GM23338 (cell line): ENCODE data around the gene TST. TPM values are rescaled to one million over a fixed set of nuclear protein-coding genes. Genes with fewer than 3 reads are reported as not detected.

Experiments
- ATAC-seq: fragments of 200-7000 bp; cut with Tn5 transposase; 3 replicates; pipeline ENCODE4 v1.9.1; 2020
- DNase-seq: peaks from one replicate; pipeline ENCODE4 v3.0.0-alpha.2; 2015; ENCODE audit warnings: low spot score
- H2AFZ ChIP-seq: fragments of 200-600 bp; sonication (generic); 2 replicates; pipeline ENCODE4 v1.8.0; 2016; ENCODE audit warnings: antibody characterized with exemption, mild to moderate bottlenecking, moderate library complexity
- H3F3A ChIP-seq: fragments of 200-600 bp; sonication (generic); replicated peaks from 2 replicates; pipeline ENCODE4 v1.8.0; 2017; ENCODE audit warnings: antibody characterized with exemption, mixed run types, low read depth
- H3K27ac ChIP-seq: fragments of 200-600 bp; sonication (generic); 2 replicates; pipeline ENCODE4 v1.6.1; 2016; ENCODE audit warnings: low read depth
- H3K27me3 ChIP-seq: fragments of 200-600 bp; sonication (generic); 2 replicates; pipeline ENCODE4 v1.8.0; 2016; ENCODE audit warnings: mild to moderate bottlenecking, mixed run types, moderate library complexity; ENCODE audit not compliant: insufficient read depth
- H3K36me3 ChIP-seq: fragments of 200-600 bp; sonication (generic); 2 replicates; pipeline ENCODE4 v1.8.0; 2016; ENCODE audit warnings: mild to moderate bottlenecking; ENCODE audit not compliant: insufficient read depth
- H3K4me1 ChIP-seq: fragments of 200-600 bp; sonication (generic); 2 replicates; pipeline ENCODE4 v1.8.0; 2016; ENCODE audit warnings: mild to moderate bottlenecking, moderate library complexity; ENCODE audit not compliant: insufficient read depth
- H3K4me2 ChIP-seq: fragments of 200-600 bp; sonication (generic); 2 replicates; pipeline ENCODE4 v1.7.1; 2017; ENCODE audit warnings: mixed run types
- H3K4me3 ChIP-seq: fragments of 200-600 bp; sonication (generic); 2 replicates; pipeline ENCODE4 v1.6.1; 2016; ENCODE audit warnings: mixed run types
- H3K79me2 ChIP-seq: fragments of 200-600 bp; sonication (generic); replicated peaks from 2 replicates; pipeline ENCODE4 v1.8.0; 2017; ENCODE audit warnings: mild to moderate bottlenecking; ENCODE audit not compliant: insufficient read depth
- H3K9me2 ChIP-seq: fragments of 200-600 bp; sonication (generic); 2 replicates; pipeline ENCODE4 v1.8.0; 2017; ENCODE audit not compliant: insufficient read depth
- H4K20me1 ChIP-seq: fragments of 200-600 bp; sonication (generic); replicated peaks from 2 replicates; pipeline ENCODE4 v1.8.0; 2017; ENCODE audit warnings: mild to moderate bottlenecking; ENCODE audit not compliant: insufficient read depth
- H3K27ac Mint-ChIP-seq: 2 replicates; pipeline ENCODE4 v1.8.0; 2020; ENCODE audit warnings: inconsistent platforms, mild to moderate bottlenecking, moderate library complexity, mixed read lengths
- H3K27me3 Mint-ChIP-seq: 3 replicates; pipeline ENCODE4 v1.8.0; 2022; ENCODE audit warnings: low read depth, mild to moderate bottlenecking, moderate library complexity, mixed read lengths, inconsistent platforms; ENCODE audit not compliant: insufficient read depth, poor library complexity
- H3K36me3 Mint-ChIP-seq: 3 replicates; pipeline ENCODE4 v1.8.0; 2021; ENCODE audit warnings: low read depth, mild to moderate bottlenecking, inconsistent platforms, moderate library complexity, mixed read lengths
- H3K4me1 Mint-ChIP-seq: 3 replicates; pipeline ENCODE4 v1.8.0; 2020; ENCODE audit warnings: mild to moderate bottlenecking, inconsistent platforms, mixed read lengths
- H3K4me3 Mint-ChIP-seq: 3 replicates; pipeline ENCODE4 v1.8.0; 2021; ENCODE audit warnings: moderate library complexity, mild to moderate bottlenecking, inconsistent platforms, mixed read lengths
- H3K9me3 Mint-ChIP-seq: 3 replicates; pipeline ENCODE4 v1.8.0; 2020; ENCODE audit warnings: moderate library complexity, mild to moderate bottlenecking, inconsistent platforms, mixed read lengths
- ETS1 ChIP-seq: IDR thresholded peaks from 2 replicates; pipeline ENCODE4 v1.6.1; 2016; ENCODE audit warnings: antibody characterized with exemption
- NANOG ChIP-seq: IDR thresholded peaks from 2 replicates; pipeline ENCODE4 v1.6.1; 2016; ENCODE audit warnings: antibody characterized with exemption, borderline replicate concordance
- ZNF462 ChIP-seq: fragments of 250-450 bp; sonication (Bioruptor Pico); IDR thresholded peaks from 2 replicates; pipeline ENCODE4 v1.5.0; 2020; ENCODE audit warnings: mild to moderate bottlenecking, moderate library complexity
- polyA plus RNA-seq: library from polyadenylated mRNA; unstranded; fragments of >200 nt; fragmentation: Nextera tagmentation; extraction: Ambion mirVana; gene quantifications from 2 replicates; pipeline ENCODE4 v1.2.1, GENCODE V29; 2016
- total RNA-seq: library from RNA; depleted of rRNA; stranded (reverse); fragments of >200 nt; shearing (Covaris generic); gene quantifications from 2 replicates; pipeline ENCODE4 v1.2.3, GENCODE V29; 2014

TST gene
- total and polyA plus RNA-seq, 2 experiments from 2014 or later = 14.6 to 32.7 TPM

- Histone ChIP-seq H3K4me1 (peaks cover 12% of the 10 kb centered on the region; the same call in 1 of the 2 replicates), H2AFZ (no peak overlapping the region), H3K4me3 (no peak overlapping the region), H3K27me3 (no peaks in the 10 kb centered on the region), H3K9me2 (no peaks in the 10 kb centered on the region), H3K4me2 (no peak overlapping the region), H4K20me1 (peaks cover 8% of the 10 kb centered on the region), H3K27ac (no peak overlapping the region), H3K79me2 (peaks cover 30% of the 10 kb centered on the region), H3F3A (no peaks in the 10 kb centered on the region), H3K36me3 (peaks cover 3% of the 10 kb centered on the region; the same call in 1 of the 2 replicates)
- Mint-ChIP-seq H3K4me3 (no peak overlapping the region), H3K9me3 (no peaks in the 10 kb centered on the region), H3K36me3 (peaks cover 39% of the 10 kb centered on the region), H3K4me1 (peaks cover 17% of the 10 kb centered on the region; the same call in 2 of the 3 replicates), H3K27me3 (peaks cover 16% of the 10 kb centered on the region), H3K27ac (no peak overlapping the region)
- no peak for DNase-seq
- TF ChIP-seq ZNF462 (CRISPR knock-in tag) = no peak
- no peak for ATAC-seq
Observed at GRCh38 chr22:37024339-37025157, 5.3 kb upstream of the TST start.

GRCh38 chr22:37023743-37024338, 4.6 kb upstream of the TST start:
- Mint-ChIP-seq H3K4me1 (peaks cover 17% of the 10 kb centered on the region; the same call in 2 of the 3 replicates), H3K27ac (no peak overlapping the region), H3K4me3 (no peak overlapping the region), H3K9me3 (no peaks in the 10 kb centered on the region), H3K27me3 (peaks cover 16% of the 10 kb centered on the region), H3K36me3 (peaks cover 35% of the 10 kb centered on the region)
- Histone ChIP-seq H3F3A (no peaks in the 10 kb centered on the region), H3K27ac (no peak overlapping the region), H3K27me3 (no peaks in the 10 kb centered on the region), H3K36me3 (peaks cover 3% of the 10 kb centered on the region; the same call in 1 of the 2 replicates), H3K4me1 (peaks cover 12% of the 10 kb centered on the region; the same call in 1 of the 2 replicates), H4K20me1 (peaks cover 8% of the 10 kb centered on the region), H3K4me2 (no peak overlapping the region), H3K4me3 (no peak overlapping the region), H3K9me2 (no peaks in the 10 kb centered on the region), H3K79me2 (peaks cover 30% of the 10 kb centered on the region), H2AFZ (no peak overlapping the region)
- ATAC-seq (no peak), DNase-seq (no peak)
- TF ChIP-seq NANOG (no peak), ETS1 (no peak)
